Tibial nerve (tissue), 3 donors: ENCODE data around the gene OAT.

Source experiments
- CTCF ChIP-seq, 5 experiments: fragments of 200-600 bp in 3 of 5; fragments of 450-650 bp in 2 of 5; sonication (generic) in 3 of 5; IDR thresholded peaks; one replicate each; pipeline ENCODE4 v1.5.1; 2016 to 2019; ENCODE audit warnings: antibody characterized with exemption in 5 of 5, mild to moderate bottlenecking in 3 of 5, moderate library complexity in 2 of 5
- POLR2A ChIP-seq, 2 donors: fragments of 450-650 bp; IDR thresholded peaks; one replicate each; pipeline ENCODE4 v1.6.1; 2017; ENCODE audit warnings: antibody characterized with exemption in 2 of 2, mild to moderate bottlenecking in 2 of 2, moderate library complexity in 2 of 2

- no peak for TF ChIP-seq POLR2A (IDR thresholded peaks at IDR 0.05)
- TF ChIP-seq CTCF (IDR thresholded peaks at IDR 0.05) = no peak
Measured at GRCh38 chr10:124423813-124424212, 5.1 kb upstream of the OAT start.
